ENCODE results near the gene SESN3.
"Not testable (repeated sequence)": the region's sequence is repeated elsewhere in the genome, so short reads cannot be mapped to it uniquely, and the experiment has no call there.

The SESN3 gene

GRCh38 chr11:95152876-95153856 is 77.8 kb downstream of the SESN3 start:
- no peak for DNase-seq (ENCODE audit: low read depth in 2 of 2)

GRCh38 chr11:95150956-95151684 is 79.9 kb downstream of the SESN3 start:
- peak; percentile 75 to 85 for DNase-seq (ENCODE audit: low read depth in 2 of 2)

GRCh38 chr11:95149651-95150364 is 81.2 kb downstream of the SESN3 start:
- DNase-seq (ENCODE audit: low read depth in 2 of 2) = no peak

- DNase-seq (ENCODE audit: low read depth in 2 of 2) = no peak
Observed at GRCh38 chr11:95148938-95149337, 82.1 kb downstream of the SESN3 start.

- DNase-seq (ENCODE audit: low read depth in 2 of 2) = no peak
Observed at GRCh38 chr11:95148406-95148805, 82.6 kb downstream of the SESN3 start.

- no peak for DNase-seq (ENCODE audit: low read depth in 2 of 2)
Observed at GRCh38 chr11:95147364-95147905, 83.6 kb downstream of the SESN3 start.

GRCh38 chr11:95145430-95146060 is 85.5 kb downstream of the SESN3 start:
- DNase-seq (ENCODE audit: low read depth in 2 of 2) = no peak

- DNase-seq (ENCODE audit: low read depth in 2 of 2) = no peak
Observed at GRCh38 chr11:95144313-95145235, 86.4 kb downstream of the SESN3 start.

- DNase-seq (ENCODE audit: low read depth in 2 of 2) = no peak
Observed at GRCh38 chr11:95143106-95143681, 87.8 kb downstream of the SESN3 start.

- no peak for DNase-seq (ENCODE audit: low read depth in 2 of 2)
Observed at GRCh38 chr11:95142431-95142830, 88.6 kb downstream of the SESN3 start.

- no peak for DNase-seq (ENCODE audit: low read depth in 2 of 2)
Observed at GRCh38 chr11:95140397-95141033, 90.5 kb downstream of the SESN3 start.

- DNase-seq (ENCODE audit: low read depth in 2 of 2) = no peak
Observed at GRCh38 chr11:95138448-95138847, 92.6 kb downstream of the SESN3 start.

GRCh38 chr11:95137299-95137698 is 93.7 kb downstream of the SESN3 start:
- DNase-seq (ENCODE audit: low read depth in 2 of 2) = no peak

- DNase-seq (ENCODE audit: low read depth in 2 of 2) = not testable (repeated sequence)
Observed at GRCh38 chr11:95136747-95137146, 94.3 kb downstream of the SESN3 start.

- DNase-seq (ENCODE audit: low read depth in 2 of 2) = no peak
Observed at GRCh38 chr11:95135880-95136279, 95.1 kb downstream of the SESN3 start.

GRCh38 chr11:95135155-95135554 is 95.8 kb downstream of the SESN3 start:
- no peak for DNase-seq (ENCODE audit: low read depth in 2 of 2)

- DNase-seq (ENCODE audit: low read depth in 2 of 2) = no peak
Observed at GRCh38 chr11:95134491-95134890, 96.5 kb downstream of the SESN3 start.

- DNase-seq (ENCODE audit: low read depth in 2 of 2) = no peak
Observed at GRCh38 chr11:95132956-95133355, 98.0 kb downstream of the SESN3 start.

GRCh38 chr11:95128602-95129001 is 102.4 kb downstream of the SESN3 start:
- DNase-seq (ENCODE audit: low read depth in 2 of 2) = no peak

All from stimulated activated CD8-positive, alpha-beta memory T cell treated with anti-CD3 and anti-CD28 coated beads, Interleukin-7, amount 100 ng/mL, for 1 hour (primary cell).